Body of pancreas (tissue), 4 donors: ENCODE data around the gene SNX17.

Source experiments
- CTCF ChIP-seq, 7 experiments: fragments of 450-650 bp in 4 of 7; fragments of 200-600 bp in 3 of 7; sonication (generic) in 3 of 7; IDR thresholded peaks; one replicate each; pipeline ENCODE4 v1.5.1; 2016 to 2019; ENCODE audit warnings: antibody characterized with exemption in 7 of 7
- POLR2A ChIP-seq, 3 donors: fragments of 450-650 bp; IDR thresholded peaks; one replicate each; pipeline ENCODE4 v1.6.1; 2016; ENCODE audit warnings: antibody characterized with exemption in 3 of 3, mild to moderate bottlenecking in 2 of 3

- TF ChIP-seq CTCF (IDR thresholded peaks at IDR 0.05) (no peak), POLR2A (IDR thresholded peaks at IDR 0.05) (no peak)
Measured at GRCh38 chr2:27412419-27413152, 42.2 kb downstream of the SNX17 start.
